HEK293T (cell line): ENCODE results near the gene CDCP1.
"Not testable (repeated sequence)": the region's sequence is repeated elsewhere in the genome, so short reads cannot be mapped to it uniquely, and the experiment has no call there.

ENCODE experiments used
- CTCF ChIA-PET: fragments of 350-600 bp; formaldehyde crosslinking; extraction: SDS; loops from one replicate; lab custom pipeline; 2021; ENCODE audit warnings: antibody characterized with exemption, inconsistent platforms; lab: Yijun Ruan, JAX
- POLR2A ChIA-PET: fragments of 350-600 bp; formaldehyde crosslinking; extraction: SDS; loops from one replicate; lab custom pipeline; 2020; ENCODE audit warnings: antibody characterized with exemption, inconsistent platforms; lab: Yijun Ruan, JAX
- DNase-seq: peaks from one replicate; pipeline ENCODE4 v3.0.0; 2012; ENCODE audit warnings: mixed read lengths; ENCODE audit errors: extremely low spot score
- ARNT ChIP-seq: fragments of 450-650 bp; IDR thresholded peaks from 2 replicates; pipeline ENCODE4 v1.6.1; 2017; ENCODE audit warnings: mild to moderate bottlenecking
- BHLHE40 ChIP-seq: fragments of 450-650 bp; IDR thresholded peaks from 2 replicates; pipeline ENCODE4 v1.6.1; 2016; ENCODE audit warnings: mild to moderate bottlenecking, moderate library complexity, borderline replicate concordance
- CTBP1 ChIP-seq: fragments of 450-650 bp; IDR thresholded peaks from 2 replicates; pipeline ENCODE4 v1.6.1; 2016; ENCODE audit warnings: borderline replicate concordance
- ELF4 ChIP-seq: fragments of 450-650 bp; IDR thresholded peaks from 2 replicates; pipeline ENCODE4 v1.6.1; 2017; ENCODE audit warnings: antibody characterized with exemption
- FOXA1 ChIP-seq: fragments of 450-650 bp; IDR thresholded peaks from 2 replicates; pipeline ENCODE4 v1.6.1; 2016; ENCODE audit warnings: mild to moderate bottlenecking
- FOXK2 ChIP-seq: fragments of 450-650 bp; IDR thresholded peaks from 2 replicates; pipeline ENCODE4 v1.6.1; 2016; ENCODE audit warnings: mild to moderate bottlenecking
- FOXM1 ChIP-seq: fragments of 450-650 bp; IDR thresholded peaks from 2 replicates; pipeline ENCODE4 v1.6.1; 2017; ENCODE audit warnings: mild to moderate bottlenecking, borderline replicate concordance
- HDGF ChIP-seq: fragments of 450-650 bp; IDR thresholded peaks from 2 replicates; pipeline ENCODE4 v1.6.1; 2017; ENCODE audit warnings: antibody characterized with exemption, borderline replicate concordance
- L3MBTL2 ChIP-seq: fragments of 450-650 bp; conservative IDR thresholded peaks from 2 replicates; pipeline ENCODE4 v1.6.1; 2016; ENCODE audit warnings: mild to moderate bottlenecking
- LEF1 ChIP-seq: fragments of 450-650 bp; IDR thresholded peaks from 2 replicates; pipeline ENCODE4 v1.6.1; 2017; ENCODE audit warnings: mild to moderate bottlenecking, borderline replicate concordance
- NFRKB ChIP-seq: fragments of 450-650 bp; IDR thresholded peaks from 2 replicates; pipeline ENCODE4 v1.6.1; 2016; ENCODE audit warnings: mild to moderate bottlenecking, moderate library complexity
- PKNOX1 ChIP-seq: fragments of 450-650 bp; IDR thresholded peaks from 2 replicates; pipeline ENCODE4 v1.6.1; 2016
- SP1 ChIP-seq: fragments of 450-650 bp; IDR thresholded peaks from 2 replicates; pipeline ENCODE4 v1.6.1; 2017
- SUZ12 ChIP-seq: fragments of 450-650 bp; IDR thresholded peaks from 2 replicates; pipeline ENCODE4 v1.6.1; 2016; ENCODE audit warnings: mild to moderate bottlenecking
- TARDBP ChIP-seq: fragments of 450-650 bp; IDR thresholded peaks from 2 replicates; pipeline ENCODE4 v1.6.1; 2016
- ZNF384 ChIP-seq: fragments of 450-650 bp; IDR thresholded peaks from 2 replicates; pipeline ENCODE4 v1.6.1; 2016

CDCP1 gene

GRCh38 chr3:45055032-45055410 is 91.2 kb downstream of the CDCP1 start:
- no peak for DNase-seq
- ChIA-PET CTCF (interaction anchor here (0.6 to 1.4 kb wide), 5 partner anchors 10 to 155 kb away, joined by 3 to 6 read pairs (median 4); no protein-coding TSS in a partner anchor), POLR2A (interaction anchor here (0.7 kb wide), 1 partner anchor 1057 kb away, joined by 3 read pairs; no protein-coding TSS in a partner anchor)
- TF ChIP-seq FOXK2: no peak
- no peak for TF ChIP-seq FOXA1
- no peak for TF ChIP-seq ARNT
- TF ChIP-seq PKNOX1: no peak
- no peak for TF ChIP-seq ZNF384
- no peak for TF ChIP-seq TARDBP
- TF ChIP-seq SP1: no peak
- TF ChIP-seq CTBP1: no peak
- TF ChIP-seq SUZ12: no peak
- TF ChIP-seq FOXM1: no peak
- TF ChIP-seq NFRKB: no peak
- no peak for TF ChIP-seq BHLHE40
- no peak for TF ChIP-seq L3MBTL2
- TF ChIP-seq LEF1: no peak
- no peak for TF ChIP-seq HDGF
- no peak for TF ChIP-seq ELF4

- ChIA-PET POLR2A (no interaction called here), CTCF (interaction anchor here (1.4 kb wide), 1 partner anchor 14 kb away, joined by 6 read pairs; no protein-coding TSS in a partner anchor)
- TF ChIP-seq TARDBP (no peak), FOXA1 (no peak), HDGF (no peak), ZNF384 (no peak)
- DNase-seq: no peak
Observed at GRCh38 chr3:45054196-45054857, 91.9 kb downstream of the CDCP1 start.

- POLR2A ChIA-PET, DNase-seq, CTCF ChIA-PET: not testable (repeated sequence)
Observed at GRCh38 chr3:45053805-45054195, 92.4 kb downstream of the CDCP1 start.

DNA sequence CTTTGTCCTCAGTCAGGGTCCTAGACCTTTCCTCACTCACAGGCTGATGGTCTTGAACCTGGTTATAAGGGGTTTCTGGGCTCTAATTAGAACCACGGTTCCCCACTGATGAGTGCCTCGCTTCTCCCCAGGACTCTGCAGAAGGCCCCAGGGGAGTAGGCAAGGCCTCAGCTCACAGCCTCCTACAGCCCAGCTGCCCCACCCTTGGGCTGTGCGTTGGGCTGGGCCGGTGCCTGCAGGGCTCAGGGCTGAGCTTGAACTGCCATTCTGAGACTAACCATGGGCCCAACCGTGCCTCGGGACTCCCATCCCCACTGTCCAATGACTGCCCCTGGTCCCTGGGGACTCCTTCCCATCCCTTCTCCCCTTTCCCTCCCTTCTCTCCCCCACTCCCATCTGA is 94.5 kb downstream of the CDCP1 start:
- ChIA-PET CTCF (interaction anchor here (1.5 kb wide), 1 partner anchor 159 kb away, joined by 3 read pairs; no protein-coding TSS in a partner anchor), POLR2A (no interaction called here)
- no peak for TF ChIP-seq FOXK2
- TF ChIP-seq HDGF: no peak
- DNase-seq: no peak

GRCh38 chr3:45049807-45050206 is 96.4 kb downstream of the CDCP1 start:
- TF ChIP-seq FOXM1: no peak
- TF ChIP-seq HDGF: no peak
- TF ChIP-seq FOXA1: no peak
- no peak for TF ChIP-seq ZNF384
- TF ChIP-seq CTBP1: no peak
- TF ChIP-seq SUZ12: no peak
- TF ChIP-seq TARDBP: no peak
- no peak for TF ChIP-seq L3MBTL2
- TF ChIP-seq ARNT: no peak
- no peak for TF ChIP-seq FOXK2
- no peak for TF ChIP-seq PKNOX1
- no peak for TF ChIP-seq SP1
- TF ChIP-seq ELF4: no peak
- TF ChIP-seq NFRKB: no peak
- TF ChIP-seq LEF1: no peak
- POLR2A ChIA-PET: no interaction called here
- CTCF ChIA-PET: no interaction called here
- DNase-seq: no peak

- no peak for TF ChIP-seq HDGF
- TF ChIP-seq SUZ12: no peak
- no peak for TF ChIP-seq ELF4
- no peak for TF ChIP-seq FOXA1
- CTCF ChIA-PET: no interaction called here
- DNase-seq: no peak
- POLR2A ChIA-PET: no interaction called here
Observed at GRCh38 chr3:45048244-45048643, 97.9 kb downstream of the CDCP1 start.

- TF ChIP-seq NFRKB (no peak), FOXK2 (no peak), BHLHE40 (no peak), L3MBTL2 (no peak), FOXA1 (no peak), ELF4 (no peak), TARDBP (no peak), HDGF (no peak), ARNT (no peak), SP1 (no peak), CTBP1 (no peak), FOXM1 (no peak), ZNF384 (no peak), PKNOX1 (no peak), LEF1 (no peak), SUZ12 (no peak)
- POLR2A ChIA-PET: no interaction called here
- CTCF ChIA-PET: interaction anchor here (0.6 to 6.5 kb wide), 3 partner anchors 145 to 506 kb away, joined by 3 to 52 read pairs (median 3); no protein-coding TSS in a partner anchor
- no peak for DNase-seq
Observed at GRCh38 chr3:45043728-45044299, 102.4 kb downstream of the CDCP1 start.
